Glutamatergic neuron (in vitro differentiated cells): ENCODE data around the gene VEGFA. TPM values are rescaled to one million over a fixed set of nuclear protein-coding genes. Genes with fewer than 3 reads are reported as not detected.

Experiments
- DNase-seq: peaks from one replicate; pipeline ENCODE4 v3.0.0; 2022
- H3K27ac Mint-ChIP-seq: one replicate; pipeline ENCODE4 v1.8.0; 2020; ENCODE audit warnings: mild to moderate bottlenecking, mixed read lengths, inconsistent platforms; ENCODE audit not compliant: unreplicated experiment
- H3K27me3 Mint-ChIP-seq: one replicate; pipeline ENCODE4 v1.8.0; 2020; ENCODE audit warnings: mild to moderate bottlenecking, moderate library complexity, mixed read lengths, inconsistent platforms; ENCODE audit not compliant: unreplicated experiment
- H3K36me3 Mint-ChIP-seq: one replicate; pipeline ENCODE4 v1.8.0; 2020; ENCODE audit warnings: mild to moderate bottlenecking, mixed read lengths, inconsistent platforms; ENCODE audit not compliant: unreplicated experiment
- H3K4me1 Mint-ChIP-seq: one replicate; pipeline ENCODE4 v1.8.0; 2020; ENCODE audit warnings: mild to moderate bottlenecking, low read depth, mixed read lengths, inconsistent platforms; ENCODE audit not compliant: unreplicated experiment
- H3K4me3 Mint-ChIP-seq: one replicate; pipeline ENCODE4 v1.8.0; 2020; ENCODE audit warnings: mild to moderate bottlenecking, mixed read lengths, inconsistent platforms; ENCODE audit not compliant: unreplicated experiment
- H3K9me3 Mint-ChIP-seq: one replicate; pipeline ENCODE4 v1.8.0; 2020; ENCODE audit warnings: mild to moderate bottlenecking, moderate library complexity, mixed read lengths, inconsistent platforms; ENCODE audit not compliant: unreplicated experiment
- CTCF ChIP-seq: fragments of 200-600 bp; sonication (generic); IDR thresholded peaks from one replicate; pipeline ENCODE4 v1.5.0; 2021; ENCODE audit not compliant: partially characterized antibody, unreplicated experiment
- total RNA-seq: library from RNA; stranded (reverse); fragmentation: NEBNext Ultra II Directional; extraction: Animal tissue kit (Norgen Biotek cat#: 25700); gene quantifications from one replicate; pipeline ENCODE4 v1.2.1, GENCODE V29; 2021; ENCODE audit not compliant: unreplicated experiment

Gene VEGFA
- total RNA-seq, 1 donor from 2014 or later = 21.6 TPM

DNA sequence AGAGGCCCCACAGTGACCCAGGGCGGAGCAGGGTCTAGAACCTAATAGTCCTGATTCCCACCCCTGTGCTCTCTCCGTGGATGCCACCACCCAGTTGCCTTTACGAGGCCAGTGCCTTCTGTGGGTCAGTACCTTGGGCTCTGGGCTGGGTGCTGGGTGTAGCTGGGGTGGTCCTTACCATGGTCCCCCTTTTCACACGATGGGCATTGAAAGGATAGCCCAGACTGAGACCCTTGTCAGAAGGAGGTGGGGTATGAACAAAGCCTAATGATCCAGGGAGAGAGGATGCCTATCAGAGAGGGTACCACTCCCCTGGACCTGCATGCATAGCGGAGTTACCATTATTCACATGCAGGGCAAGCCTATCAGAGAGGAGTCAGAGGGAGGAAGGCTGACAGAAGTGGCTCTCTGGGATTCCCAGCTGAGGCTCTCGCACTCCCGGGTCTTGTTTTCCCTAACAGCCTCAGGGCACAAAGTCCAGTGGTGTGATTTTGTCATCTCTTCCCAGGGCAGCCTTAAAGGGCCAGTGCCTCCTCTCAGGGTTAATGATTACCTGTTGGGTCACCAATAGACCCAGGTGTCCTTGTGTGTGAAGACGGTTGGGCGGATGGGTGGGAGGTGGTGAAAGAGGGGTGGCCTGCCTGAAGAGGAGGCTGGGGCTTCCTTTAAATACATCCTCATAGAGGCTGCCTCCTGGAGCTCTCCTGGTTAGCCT is 36.2 kb downstream of the VEGFA start:
- Mint-ChIP-seq H3K4me1 (peaks cover 28% of the 10 kb centered on the region), H3K4me3 (no peak overlapping the region), H3K9me3 (no peaks in the 10 kb centered on the region), H3K36me3 (no peaks in the 10 kb centered on the region), H3K27me3 (peaks cover 8% of the 10 kb centered on the region), H3K27ac (no peak overlapping the region)
- DNase-seq = no peak
- TF ChIP-seq CTCF = no peak

DNA sequence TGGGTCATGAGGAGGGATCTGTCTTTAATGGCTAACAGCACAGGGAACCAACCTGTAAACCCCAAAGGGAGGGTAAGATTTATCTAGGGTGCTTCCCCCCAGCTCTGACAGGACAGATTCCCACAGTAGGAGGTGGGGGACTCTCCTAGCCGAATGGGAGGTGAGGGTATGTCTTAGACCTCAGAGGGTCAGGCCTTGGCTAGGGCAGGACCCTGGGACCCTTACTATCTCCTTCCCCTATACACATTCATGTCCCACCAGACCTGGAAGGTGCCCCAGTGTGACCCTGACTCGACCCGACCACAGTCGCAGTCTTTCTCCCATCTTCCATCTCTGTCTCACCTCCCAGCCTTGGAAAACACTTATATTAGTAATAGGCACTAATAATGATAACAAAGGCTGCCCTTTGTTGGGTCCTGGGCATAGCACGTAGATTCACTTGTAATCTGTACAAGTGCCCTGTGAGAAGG is 36.8 kb downstream of the VEGFA start:
- Mint-ChIP-seq H3K27ac (no peak overlapping the region), H3K4me3 (peak overlapping the region; percentile 4), H3K9me3 (no peaks in the 10 kb centered on the region), H3K27me3 (peaks cover 8% of the 10 kb centered on the region), H3K36me3 (no peaks in the 10 kb centered on the region), H3K4me1 (peaks cover 25% of the 10 kb centered on the region)
- no peak for DNase-seq
- no peak for TF ChIP-seq CTCF

DNA sequence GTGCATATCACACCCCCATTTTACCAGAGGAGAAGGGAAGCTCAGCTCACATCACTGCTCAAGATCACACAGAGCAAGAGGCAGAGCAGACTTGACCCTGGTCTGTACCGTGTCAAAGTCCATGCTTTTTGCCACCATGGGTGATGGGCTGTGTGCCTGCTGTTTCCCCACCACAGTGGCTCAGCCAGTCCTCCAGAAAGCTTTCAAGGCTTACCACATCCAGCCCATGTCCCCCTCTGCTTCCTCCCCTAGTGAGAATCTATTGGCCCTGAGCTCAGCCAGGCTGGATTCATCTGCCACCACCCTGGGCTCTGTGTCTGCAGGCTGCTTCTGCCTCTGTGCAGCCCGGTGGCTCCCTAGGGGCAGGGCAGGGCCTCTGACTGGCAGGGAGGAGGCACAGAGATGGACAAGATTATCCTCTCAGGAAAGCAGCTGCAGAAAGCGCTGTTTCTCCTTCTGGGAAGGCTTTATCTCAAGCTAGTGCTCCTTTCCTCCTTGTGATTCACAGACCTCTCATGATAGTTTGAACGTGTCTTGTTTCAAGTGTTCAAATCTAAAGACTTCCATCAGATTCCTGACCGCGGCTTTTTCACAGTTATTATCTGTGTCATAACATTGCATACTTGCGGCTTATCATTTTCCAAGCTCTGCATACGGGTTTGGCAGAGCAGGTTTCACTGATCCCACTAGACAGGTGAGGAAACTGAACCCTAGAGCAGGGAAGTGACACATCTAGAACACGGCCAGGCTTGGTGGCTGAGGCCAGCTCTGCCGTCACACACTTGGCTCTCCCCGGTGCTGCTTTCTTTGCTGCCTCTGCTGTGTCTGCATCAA is 37.4 kb downstream of the VEGFA start:
- Mint-ChIP-seq H3K9me3 (no peaks in the 10 kb centered on the region), H3K27me3 (peaks cover 8% of the 10 kb centered on the region), H3K4me1 (peaks cover 21% of the 10 kb centered on the region), H3K27ac (no peak overlapping the region), H3K36me3 (no peaks in the 10 kb centered on the region), H3K4me3 (peak overlapping the region; percentile 4)
- DNase-seq = peak; percentile 65
- no peak for TF ChIP-seq CTCF

GRCh38 chr6:43808412-43808811 is 38.4 kb downstream of the VEGFA start:
- H3K27ac Mint-ChIP-seq = no peak overlapping the region
- DNase-seq = no peak
- no peaks in the 10 kb centered on the region for H3K9me3 Mint-ChIP-seq
- no peaks in the 10 kb centered on the region for H3K36me3 Mint-ChIP-seq
- no peak overlapping the region for H3K4me3 Mint-ChIP-seq
- H3K4me1 Mint-ChIP-seq = peaks cover 22% of the 10 kb centered on the region
- peaks cover 8% of the 10 kb centered on the region for H3K27me3 Mint-ChIP-seq
- TF ChIP-seq CTCF = no peak
